Suppressor macrophage treated with lipopolysaccharide for 4 hours (primary cell): Measurements from ENCODE around the gene MTUS2.

ENCODE experiments used
- DNase-seq: peaks from one replicate; pipeline ENCODE4 v3.0.0-alpha.2; 2020

MTUS2 gene

DNA sequence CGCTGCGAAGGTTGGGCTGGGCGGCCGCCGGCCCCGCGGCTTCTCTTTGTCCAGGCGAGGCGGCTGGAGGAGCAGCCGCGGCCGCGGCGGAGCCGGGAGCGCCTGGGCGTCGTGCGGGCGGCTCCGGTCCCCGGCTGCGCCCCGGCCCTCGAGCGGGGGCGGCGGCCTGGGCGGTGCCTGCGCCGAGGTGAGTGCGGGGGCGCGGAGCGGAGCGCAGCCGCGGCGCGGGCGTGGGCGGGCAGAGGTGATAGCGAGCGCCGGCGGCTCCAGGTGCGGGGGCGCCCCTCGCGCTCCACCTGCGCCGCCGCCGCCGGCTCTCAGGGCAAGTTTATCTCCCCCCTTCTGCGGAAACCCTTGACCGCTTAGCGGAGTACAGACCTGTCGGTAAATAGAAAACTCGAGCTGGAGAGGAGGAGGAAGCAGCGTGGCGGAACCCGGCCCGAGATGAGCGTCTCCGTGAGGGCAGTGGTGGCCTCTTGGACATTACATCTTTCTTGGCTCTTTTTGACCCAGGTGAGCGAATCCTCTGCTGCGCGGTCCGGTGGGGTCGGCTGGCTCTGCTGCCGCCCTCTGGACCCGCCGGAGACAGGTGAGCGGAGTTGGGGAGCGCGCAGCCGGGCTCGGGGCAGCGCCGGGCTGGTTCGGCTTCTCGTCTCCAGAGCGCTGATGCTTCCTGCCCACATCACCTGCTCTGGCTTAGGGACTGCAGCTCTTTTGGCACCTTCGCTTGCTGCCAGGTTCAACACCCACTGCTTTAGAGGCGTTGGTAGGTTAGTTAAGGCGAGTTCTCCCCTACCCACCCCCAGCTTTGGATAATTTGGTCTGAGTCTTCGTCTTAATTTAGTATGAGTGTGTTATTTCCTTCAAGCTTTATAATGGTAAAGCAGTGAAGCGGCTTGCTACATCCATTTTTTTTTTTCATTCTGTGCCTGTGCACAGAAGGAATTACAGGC lies at the start of gene MTUS2:
Gene MTUS2 (plus strand): TSS at position 241 of the 953 bp plus-strand sequence.
- no peak for DNase-seq

DNA sequence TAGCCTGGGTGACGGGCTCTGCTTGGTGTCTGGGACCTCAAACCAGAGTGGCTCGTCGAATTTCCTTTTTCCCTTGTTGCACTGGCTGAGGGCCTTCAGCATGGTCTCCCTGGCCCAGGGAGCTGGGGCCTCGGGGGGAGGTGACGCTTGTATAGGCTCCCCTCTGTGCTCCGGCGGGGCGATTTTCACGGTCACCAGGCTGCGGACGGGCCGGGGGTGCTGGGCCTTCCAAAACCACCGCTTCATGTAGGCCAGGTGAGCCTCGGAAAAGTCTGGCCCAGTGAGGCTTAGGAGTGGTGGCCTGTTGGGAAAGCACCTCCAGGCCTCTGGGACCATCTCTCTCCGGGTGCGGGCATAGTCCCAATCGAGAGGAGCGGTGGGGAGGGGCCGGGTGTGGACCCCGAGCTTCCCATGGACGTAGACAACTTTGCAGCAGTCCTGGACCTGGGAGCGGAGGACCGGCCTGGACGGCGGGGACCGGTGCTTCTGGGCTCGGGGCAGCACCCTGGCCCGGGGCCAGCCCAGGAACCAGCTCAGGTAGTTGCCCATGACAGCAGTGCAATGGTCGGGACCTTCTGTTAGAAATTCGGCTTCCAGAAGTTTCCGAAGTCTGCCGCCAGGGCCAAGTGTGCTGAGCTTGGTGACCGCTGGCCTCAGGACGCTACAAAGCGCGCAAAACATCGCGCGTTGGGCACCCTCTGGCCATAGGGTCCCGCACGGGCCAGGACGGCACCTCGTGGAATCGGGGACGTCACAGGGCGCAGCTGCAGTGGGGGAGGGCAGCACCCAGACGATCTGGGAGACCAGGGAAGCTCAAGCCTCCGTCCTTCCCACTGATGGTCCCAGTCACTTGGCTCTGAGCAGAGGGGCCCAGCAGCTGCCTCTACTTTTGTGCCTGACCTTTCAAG lies 41.6 kb upstream of the MTUS2 start:
- no peak for DNase-seq

DNA sequence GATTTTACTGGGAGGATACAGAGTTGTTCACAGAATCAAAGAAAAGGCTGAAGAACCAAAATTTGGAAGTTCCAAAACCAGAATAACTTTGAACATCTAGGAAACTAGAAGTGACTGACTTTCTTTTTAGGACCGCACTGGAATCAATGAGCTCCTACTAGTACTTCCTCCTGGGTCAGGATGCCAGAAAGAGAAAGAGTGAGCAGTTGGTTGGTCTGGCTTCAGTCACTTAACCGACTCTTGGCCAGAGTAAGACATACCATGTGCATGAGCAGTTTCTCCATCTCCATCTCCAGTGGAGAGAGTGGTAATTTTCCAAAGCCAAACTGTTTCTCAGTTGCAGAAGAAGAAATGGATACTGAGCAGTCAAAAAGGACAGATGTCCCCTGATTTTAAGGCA lies 27.1 kb upstream of the MTUS2 start:
- peak; percentile 12 for DNase-seq

DNA sequence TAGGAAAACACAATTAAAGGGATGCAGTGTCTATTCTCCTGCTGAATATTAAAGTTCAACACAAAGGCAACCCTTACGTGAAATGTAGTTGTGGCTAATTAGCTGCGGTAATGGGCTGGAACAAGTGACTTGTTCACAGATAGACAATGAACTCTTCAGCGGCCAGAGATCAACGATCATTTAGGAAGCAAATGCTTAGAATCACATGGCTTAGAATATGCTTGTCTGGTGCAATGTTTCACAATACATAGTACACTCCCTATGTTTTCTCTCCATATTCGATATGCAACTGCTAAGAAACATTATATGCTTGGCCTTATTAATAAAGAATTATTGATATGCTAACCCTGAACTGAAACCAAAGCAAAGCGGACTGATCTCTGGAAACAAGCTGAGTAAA lies 25.7 kb upstream of the MTUS2 start:
- DNase-seq: no peak

DNA sequence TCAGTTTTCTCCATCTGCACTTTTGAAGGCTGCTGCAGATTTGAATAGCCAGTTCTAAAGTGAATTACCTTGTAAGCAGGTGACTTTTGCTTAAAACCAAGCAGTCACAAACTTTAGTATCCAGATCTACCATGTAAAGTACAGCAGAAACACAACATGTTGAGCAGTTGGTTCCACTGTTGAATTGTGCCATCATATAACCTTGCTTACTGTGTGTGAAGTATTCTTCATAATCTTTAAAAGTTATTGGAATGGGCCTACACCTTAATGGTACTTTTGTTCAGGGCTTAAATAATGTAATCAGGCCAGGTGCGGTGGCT lies 23.2 kb upstream of the MTUS2 start:
- no peak for DNase-seq

DNA sequence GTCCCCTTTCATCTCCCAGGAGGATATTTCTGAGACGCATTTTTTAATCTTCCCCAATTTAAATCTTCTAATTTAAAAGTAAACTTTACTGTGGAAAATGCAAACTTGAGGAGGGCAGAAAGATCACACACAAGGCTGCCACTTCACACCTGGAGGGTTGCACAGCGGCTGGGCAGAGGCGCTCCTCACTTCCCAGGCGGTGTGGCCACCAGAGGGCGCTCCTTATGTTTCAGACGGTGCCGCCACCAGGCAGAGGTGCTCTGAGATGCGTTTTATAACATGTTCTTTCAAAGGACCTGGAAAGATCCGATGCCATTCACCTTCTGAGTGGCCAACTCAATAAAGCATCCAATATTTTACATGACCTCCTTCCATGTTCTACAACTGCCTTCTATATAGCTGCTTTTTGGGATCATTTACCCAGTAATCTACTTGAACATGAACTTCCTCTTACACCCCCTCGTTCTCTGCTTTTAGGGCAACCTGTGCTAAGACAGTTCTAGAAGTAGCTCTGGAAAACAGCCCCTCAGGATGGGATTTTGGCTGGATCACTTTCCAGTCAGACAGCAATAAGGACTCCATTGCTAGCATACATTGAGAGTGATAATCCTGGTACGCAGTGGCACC lies 14.8 kb upstream of the MTUS2 start:
- DNase-seq: peak; percentile 12

DNA sequence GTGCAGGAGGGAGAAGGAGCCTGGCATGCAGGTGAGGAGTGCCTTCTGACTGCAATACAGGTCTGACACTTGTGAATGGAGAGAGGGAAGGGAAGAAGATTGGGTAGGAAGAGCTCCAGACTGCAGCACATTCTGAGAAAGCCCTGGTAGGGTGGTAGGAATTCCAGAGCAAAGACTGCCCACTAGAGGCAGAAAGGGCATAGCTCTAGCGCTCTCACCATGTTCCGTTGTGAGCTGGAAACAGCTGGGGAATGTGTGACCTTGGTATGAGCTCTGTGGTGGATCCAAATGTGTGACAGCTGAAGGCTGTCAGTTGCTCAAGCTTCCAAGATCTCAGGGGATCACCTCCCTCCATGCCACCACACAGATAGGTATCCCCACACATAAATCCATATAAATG lies 2.9 kb upstream of the MTUS2 start:
- no peak for DNase-seq

DNA sequence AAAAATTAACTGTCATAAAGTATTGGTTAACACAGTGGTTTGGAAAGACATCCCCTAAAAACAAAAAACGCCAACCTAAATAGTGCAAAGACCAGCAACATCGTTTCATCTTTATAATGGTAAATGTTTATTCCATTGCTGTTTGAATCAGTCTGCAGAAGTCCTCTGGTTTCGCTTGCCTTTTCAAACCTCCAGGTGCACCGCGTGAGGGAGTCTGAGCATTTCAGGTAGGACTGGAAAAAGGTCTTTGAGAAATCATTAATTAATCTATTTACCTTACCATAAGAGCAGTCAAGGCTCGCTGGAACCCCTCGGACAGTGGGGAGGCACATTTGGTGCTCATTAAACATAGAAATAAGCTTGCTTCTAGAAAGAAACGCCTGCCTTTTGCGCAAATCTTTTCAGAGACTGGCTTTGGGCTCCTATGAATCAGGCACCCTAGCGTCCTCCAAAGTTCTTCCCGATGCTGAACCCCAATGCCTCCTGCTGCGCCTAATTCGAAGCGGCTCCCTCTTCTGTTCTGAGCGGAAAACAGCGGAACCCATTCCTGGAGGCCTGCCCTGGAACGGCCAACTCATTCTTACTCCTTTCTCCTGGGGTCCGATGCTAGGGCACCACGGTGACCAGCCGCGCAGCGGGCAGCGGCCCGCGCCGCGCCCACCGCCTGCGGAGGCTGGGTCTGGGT lies 951 bp upstream of the MTUS2 start:
- DNase-seq: no peak

DNA sequence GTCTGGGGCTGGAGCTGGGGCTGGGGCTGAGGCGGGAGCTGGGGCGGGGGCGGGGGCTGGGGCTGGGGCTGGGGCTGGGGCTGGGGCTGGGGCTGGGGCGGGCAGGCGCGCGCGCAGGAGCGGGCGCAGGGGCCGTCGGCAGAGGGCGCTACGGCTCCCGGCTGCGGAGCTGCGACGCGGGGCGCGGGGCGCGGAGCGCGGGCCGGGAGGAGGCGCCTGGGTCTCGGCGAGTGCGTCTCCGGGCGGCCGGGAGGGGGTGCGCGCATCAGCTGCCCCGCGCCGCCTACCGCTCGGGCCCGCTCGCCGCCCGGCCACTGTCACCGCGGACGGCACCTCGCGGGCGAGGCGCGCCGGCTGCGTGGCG lies 422 bp upstream of the MTUS2 start:
- peak; percentile 64 for DNase-seq

DNA sequence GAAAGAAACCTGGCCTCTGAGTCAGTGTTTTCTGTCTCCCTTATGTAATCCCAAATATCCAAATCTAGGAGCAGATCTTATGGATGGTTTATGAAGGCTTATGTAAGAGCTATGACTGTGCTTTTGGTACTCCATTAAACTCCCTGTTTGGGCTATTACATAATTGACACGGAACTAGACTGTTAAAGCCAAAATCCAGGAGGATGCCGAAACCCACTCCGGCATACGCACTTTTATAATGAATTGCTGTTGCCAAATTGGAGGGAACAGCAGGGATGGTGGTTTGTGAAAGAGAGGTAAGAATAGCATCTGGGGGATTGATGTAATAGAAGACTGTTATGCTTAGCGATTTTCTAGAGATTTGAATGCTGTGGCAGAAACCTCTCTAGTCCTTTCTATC lies 2.0 kb downstream of the MTUS2 start:
- no peak for DNase-seq

DNA sequence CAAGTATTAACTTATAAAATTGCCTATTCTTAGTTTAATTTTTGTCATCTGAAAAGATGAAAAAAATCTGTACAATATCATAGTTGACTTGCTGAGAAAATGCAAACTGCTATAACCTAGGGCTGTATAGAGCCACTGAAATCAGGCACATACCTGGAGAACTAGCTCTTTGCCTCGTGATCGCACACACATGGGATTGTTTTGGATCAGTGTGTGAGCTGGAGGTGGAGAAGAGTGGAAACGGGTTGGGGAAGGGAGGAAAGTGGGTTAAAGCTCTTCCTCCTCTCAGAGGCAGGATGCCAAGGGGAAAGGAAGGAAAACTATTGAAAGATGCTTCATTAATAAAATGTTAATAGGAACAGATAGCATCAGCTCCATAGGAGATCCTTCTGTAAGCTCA lies 2.7 kb downstream of the MTUS2 start:
- no peak for DNase-seq

DNA sequence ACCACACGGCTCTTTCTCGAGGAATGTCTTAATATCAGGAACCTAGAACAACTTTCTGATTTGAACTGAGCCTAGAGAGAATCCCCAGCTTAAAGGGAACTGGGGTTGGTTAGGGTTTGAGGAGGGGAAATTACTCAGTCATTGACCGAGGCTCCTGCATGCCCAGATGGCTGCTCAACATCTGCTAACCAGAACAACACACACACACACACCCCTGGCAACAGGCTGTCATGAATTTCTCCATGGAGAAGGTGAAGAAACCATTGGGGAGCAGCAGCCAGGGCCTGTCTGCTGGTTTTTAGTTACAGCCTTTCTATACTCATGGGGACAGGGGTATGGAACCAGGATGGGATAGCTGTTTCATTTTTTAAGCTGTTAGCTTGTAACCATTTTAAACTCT lies 5.2 kb downstream of the MTUS2 start:
- no peak for DNase-seq

DNA sequence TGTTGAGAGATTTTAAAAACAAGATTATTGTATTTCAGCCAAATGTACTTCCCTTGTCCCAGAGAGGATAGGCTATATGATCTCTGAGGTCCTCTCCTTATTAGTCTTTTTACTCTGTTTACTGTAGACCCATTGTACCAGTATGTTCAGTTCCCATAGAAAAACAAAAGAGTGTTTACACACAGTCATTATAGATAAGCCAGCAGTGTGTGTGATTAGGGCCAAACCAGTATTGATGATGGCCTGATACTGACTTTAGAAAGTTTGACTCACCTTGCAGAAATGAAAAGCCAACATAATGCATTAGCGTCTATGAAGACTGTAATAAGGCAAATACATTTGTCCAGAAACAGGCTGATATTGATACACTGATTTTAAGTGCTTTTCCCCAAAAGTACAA lies 6.2 kb downstream of the MTUS2 start:
- no peak for DNase-seq

DNA sequence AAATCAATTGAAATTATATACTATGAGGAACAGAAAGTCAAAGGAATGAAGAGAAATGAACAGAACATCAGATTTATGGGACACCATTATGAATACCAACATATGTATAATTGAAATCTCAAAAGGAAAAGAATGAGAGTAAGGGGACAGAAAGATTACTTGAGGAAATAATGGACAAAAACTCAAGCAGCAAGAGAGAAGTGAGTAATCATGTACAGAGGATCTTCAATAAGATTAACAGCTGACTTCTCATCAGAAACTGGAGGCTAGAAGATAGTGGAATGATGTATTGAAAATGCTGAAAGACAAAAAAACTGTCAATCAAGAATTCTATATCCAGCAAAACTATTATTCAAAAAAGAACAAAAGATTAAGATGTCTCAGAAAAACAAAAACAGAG lies 10.4 kb downstream of the MTUS2 start:
- DNase-seq: no peak

DNA sequence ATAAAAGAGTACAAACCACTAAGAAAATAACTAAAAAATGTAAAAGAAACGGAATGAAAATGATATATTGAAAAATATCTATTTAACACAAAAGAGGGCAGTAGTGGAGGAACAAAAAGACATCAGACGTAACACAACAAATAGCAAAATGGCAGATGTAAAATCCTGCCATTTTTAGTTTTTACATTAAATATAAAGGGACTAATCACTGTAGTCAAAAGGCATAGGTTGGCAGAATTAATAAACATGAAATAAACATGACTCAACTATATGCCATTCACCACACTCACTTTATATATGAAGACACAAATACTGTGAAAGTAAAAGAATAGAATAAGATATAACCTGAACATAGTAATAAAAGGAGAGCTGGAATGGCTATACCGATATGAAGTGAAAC lies 11.0 kb downstream of the MTUS2 start:
- DNase-seq: no peak

DNA sequence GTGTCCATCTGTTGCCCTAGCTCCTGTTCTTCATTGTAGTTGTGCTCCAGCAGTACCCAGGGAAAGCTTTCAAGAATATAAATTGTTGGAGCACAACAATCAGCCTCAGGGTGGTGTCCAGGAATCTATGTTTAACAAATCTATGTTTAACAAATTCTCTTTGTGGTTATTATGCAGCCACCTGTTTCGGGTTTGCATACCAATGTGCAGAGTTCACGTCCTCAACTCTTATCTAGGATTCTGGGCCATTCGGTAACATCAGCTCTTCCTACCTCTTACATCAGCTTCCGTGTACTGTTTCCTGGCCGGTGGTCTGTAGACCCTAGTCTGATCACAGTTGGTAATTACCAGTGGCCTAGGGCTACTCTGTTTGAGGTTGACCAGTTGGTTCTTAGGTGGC lies 17.0 kb downstream of the MTUS2 start:
- DNase-seq: no peak

DNA sequence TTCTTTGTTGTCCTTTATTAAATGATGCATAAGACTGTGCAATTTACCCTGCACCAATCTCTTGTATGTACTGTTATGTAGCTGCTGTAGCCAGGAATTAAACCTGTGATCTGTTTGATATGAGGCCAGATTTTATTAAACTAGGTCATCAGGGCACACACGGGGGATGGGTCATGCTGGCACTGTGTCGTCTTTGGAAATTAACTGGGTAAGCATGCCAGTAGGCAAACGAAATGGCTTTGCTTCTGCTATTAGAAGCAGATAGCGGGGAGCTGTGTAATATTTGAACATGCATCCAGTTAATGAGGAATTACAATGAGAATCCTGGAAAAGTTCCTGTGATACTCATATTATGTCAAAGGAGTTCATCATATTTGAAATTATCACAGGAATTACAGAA lies 23.5 kb downstream of the MTUS2 start:
- DNase-seq: no peak

DNA sequence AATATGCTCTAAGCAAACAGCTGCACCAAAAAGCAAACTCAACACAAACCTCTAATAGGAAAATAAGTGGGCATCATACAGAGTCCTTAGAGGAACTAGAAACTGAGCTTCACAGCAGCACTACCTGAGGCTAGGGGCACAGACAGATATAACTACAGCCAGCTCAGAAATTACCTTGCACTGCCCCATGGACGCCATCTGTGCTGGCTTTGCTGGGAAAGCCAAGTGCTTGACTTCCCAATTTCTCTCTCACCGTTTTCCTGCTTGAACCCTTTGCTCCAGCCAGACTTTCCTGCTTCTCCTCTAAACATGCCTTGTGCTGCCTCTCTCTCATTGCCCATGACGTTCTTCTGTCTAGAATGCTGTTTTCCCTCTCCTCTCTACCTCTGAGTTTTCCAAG lies 29.3 kb downstream of the MTUS2 start:
- DNase-seq: no peak

DNA sequence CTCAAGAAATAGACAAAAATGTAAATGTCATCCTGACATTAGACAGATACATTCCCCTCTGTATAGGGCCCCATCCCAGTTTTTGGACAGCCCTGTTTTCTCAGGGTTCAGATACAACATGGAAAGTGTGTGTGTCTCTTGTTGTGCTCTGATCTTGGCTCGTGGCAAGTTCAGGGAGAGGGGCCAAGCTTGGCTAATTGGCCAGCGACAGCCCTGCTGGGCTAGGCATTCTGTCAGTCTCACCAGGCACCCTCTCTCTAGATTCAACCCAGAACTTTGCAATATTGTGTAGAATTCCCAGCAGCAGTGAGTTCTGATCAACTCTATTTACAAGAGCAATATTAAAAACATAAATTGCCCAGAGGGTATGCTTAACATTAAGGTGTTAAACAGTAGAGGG lies 30.1 kb downstream of the MTUS2 start:
- DNase-seq: no peak

DNA sequence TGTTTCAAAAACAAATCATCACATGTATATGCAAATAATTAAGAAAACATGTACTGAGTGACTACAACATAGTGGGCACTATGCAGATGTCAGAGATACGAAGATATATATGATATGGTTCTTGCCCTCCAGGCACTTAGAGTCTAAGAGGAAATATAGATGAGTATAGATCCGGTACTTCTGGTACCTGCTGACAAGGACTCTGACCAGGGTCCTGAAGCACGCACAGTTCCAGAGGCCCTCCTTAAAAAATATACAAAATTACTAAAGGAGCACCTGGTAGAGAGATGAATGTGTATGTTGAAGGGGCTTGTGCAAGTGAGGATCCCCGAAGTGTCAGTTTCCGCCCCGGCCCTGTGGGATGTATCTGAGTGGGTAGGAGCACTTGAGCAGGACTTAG lies 31.3 kb downstream of the MTUS2 start:
- no peak for DNase-seq

DNA sequence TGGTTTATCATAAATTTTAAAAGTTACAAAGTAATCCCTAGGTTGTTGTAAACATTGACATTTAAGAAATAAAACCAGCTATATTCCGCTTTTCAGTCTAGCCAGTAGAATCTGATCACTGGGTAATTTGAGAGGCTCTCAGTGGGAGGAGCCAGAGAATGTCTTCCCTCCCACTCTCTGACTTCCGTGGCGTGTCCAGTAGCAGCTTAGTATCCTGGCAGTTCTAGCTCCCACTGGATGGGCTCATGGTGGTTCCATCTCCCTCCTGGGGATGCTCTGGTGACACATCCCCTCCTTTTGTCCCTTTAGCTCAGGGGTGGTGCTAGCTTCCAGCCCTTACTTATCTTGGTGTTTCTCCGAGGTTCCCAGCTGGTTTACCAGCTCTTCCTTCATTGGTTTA lies 34.5 kb downstream of the MTUS2 start:
- DNase-seq: no peak

DNA sequence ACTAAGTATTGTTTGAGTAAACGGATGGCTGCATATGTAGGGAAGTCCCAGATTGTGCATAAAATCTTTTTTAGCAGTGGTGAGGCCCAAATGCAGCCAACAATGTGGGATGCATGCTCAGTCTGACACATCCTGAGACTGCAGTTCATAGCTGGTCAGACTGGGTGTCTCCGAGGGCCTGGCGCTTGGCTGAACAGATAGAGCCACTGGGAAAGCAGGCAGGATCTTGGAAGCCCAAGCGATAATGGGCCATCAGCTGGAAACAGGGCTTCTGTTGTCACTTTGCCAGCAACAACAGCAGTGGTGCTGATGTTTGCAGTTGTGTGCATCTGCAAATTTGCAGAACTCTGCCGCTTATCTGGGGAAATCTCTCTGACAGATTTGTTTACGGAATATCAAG lies 36.1 kb downstream of the MTUS2 start:
- DNase-seq: no peak

DNA sequence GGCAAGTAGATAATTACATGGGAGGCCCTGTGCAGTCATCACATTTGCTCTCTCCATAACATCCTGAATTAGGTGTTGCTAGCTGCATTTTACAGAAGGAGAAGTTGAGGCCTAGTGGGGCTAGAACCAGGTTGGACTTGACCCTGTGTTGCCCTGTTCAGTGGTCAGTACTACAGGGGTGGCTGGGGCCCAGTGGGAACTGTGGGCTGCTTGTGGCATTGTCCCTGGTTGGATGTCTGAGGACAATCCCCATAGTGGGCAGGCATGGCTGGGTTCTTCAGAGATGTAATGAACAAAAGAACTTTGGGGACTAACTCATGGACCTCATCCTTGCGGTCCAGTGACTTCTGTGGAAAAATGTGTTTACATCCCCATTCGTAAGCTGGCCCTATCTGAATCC lies 38.9 kb downstream of the MTUS2 start:
- no peak for DNase-seq
